SK-N-SH treated with all-trans-retinoic acid at 6 μM for 48 hours (cell line): ENCODE measurements around the gene MAPKAPK2.

ENCODE experiments used
- ARNTL ChIP-seq: fragments of 450-650 bp; formaldehyde crosslinking; IDR thresholded peaks from 2 replicates; pipeline ENCODE4 v1.5.0; 2020; ENCODE audit warnings: low read depth, mild to moderate bottlenecking, moderate library complexity, borderline replicate concordance
- CSRNP3 ChIP-seq: fragments of 250-450 bp; sonication (Bioruptor Pico); IDR thresholded peaks from 2 replicates; pipeline ENCODE4 v1.5.1; 2021; ENCODE audit warnings: mild to moderate bottlenecking, moderate library complexity
- GLIS3 ChIP-seq: fragments of 250-450 bp; sonication (Bioruptor Pico); IDR thresholded peaks from 2 replicates; pipeline ENCODE4 v1.5.0; 2020; ENCODE audit warnings: mild to moderate bottlenecking, moderate library complexity
- PPARA ChIP-seq: fragments of 250-450 bp; sonication (Bioruptor Pico); IDR thresholded peaks from 2 replicates; pipeline ENCODE4 v1.5.0; 2020; ENCODE audit warnings: mild to moderate bottlenecking, borderline replicate concordance
- RARB ChIP-seq: fragments of 250-450 bp; sonication (Bioruptor Pico); IDR thresholded peaks from 2 replicates; pipeline ENCODE4 v1.8.0; 2021; ENCODE audit warnings: mild to moderate bottlenecking, moderate library complexity
- TCF4 ChIP-seq: fragments of 250-450 bp; sonication (Bioruptor Pico); IDR thresholded peaks from 2 replicates; pipeline ENCODE4 v1.8.0; 2021; ENCODE audit warnings: mild to moderate bottlenecking, moderate library complexity, borderline replicate concordance
- TOX ChIP-seq: fragments of 250-450 bp; sonication (Bioruptor Pico); IDR thresholded peaks from 2 replicates; pipeline ENCODE4 v1.8.0; 2021; ENCODE audit warnings: mild to moderate bottlenecking, moderate library complexity, borderline replicate concordance
- ZFP30 ChIP-seq: fragments of 450-650 bp; formaldehyde crosslinking; IDR thresholded peaks from 2 replicates; pipeline ENCODE4 v1.5.0; 2022; ENCODE audit warnings: mild to moderate bottlenecking, moderate library complexity
- ZNF565 ChIP-seq: fragments of 450-650 bp; formaldehyde crosslinking; conservative IDR thresholded peaks from 2 replicates; pipeline ENCODE4 v1.5.0; 2020; ENCODE audit warnings: low read depth, mild to moderate bottlenecking, moderate library complexity
- ZNF70 ChIP-seq: fragments of 450-650 bp; formaldehyde crosslinking; IDR thresholded peaks from 2 replicates; pipeline ENCODE4 v1.5.0; 2020; ENCODE audit warnings: mild to moderate bottlenecking, moderate library complexity
- ZNF8 ChIP-seq: fragments of 450-650 bp; formaldehyde crosslinking; IDR thresholded peaks from 2 replicates; pipeline ENCODE4 v1.5.0; 2020; ENCODE audit warnings: mild to moderate bottlenecking, moderate library complexity

- TF ChIP-seq GLIS3 (CRISPR knock-in tag) (no peak), ZNF565 (no peak), ZNF8 (CRISPR knock-in tag) (no peak), PPARA (CRISPR knock-in tag) (no peak), ZFP30 (CRISPR knock-in tag) (no peak), RARB (CRISPR knock-in tag) (no peak), ZNF70 (no peak), TOX (CRISPR knock-in tag) (no peak), TCF4 (CRISPR knock-in tag) (no peak), ARNTL (CRISPR knock-in tag) (no peak), CSRNP3 (no peak)
Observed at GRCh38 chr1:206734499-206735142, 49.9 kb downstream of the MAPKAPK2 start.
